GM21423 (cell line): Measurements from ENCODE around the gene RBM10.

ENCODE experiments used
- ATAC-seq: cut with Tn5 transposase; IDR thresholded peaks from one replicate; pipeline ENCODE4 v1.9.1; 2021; ENCODE audit warnings: mild to moderate bottlenecking, moderate library complexity; ENCODE audit not compliant: unreplicated experiment

RBM10 gene

DNA sequence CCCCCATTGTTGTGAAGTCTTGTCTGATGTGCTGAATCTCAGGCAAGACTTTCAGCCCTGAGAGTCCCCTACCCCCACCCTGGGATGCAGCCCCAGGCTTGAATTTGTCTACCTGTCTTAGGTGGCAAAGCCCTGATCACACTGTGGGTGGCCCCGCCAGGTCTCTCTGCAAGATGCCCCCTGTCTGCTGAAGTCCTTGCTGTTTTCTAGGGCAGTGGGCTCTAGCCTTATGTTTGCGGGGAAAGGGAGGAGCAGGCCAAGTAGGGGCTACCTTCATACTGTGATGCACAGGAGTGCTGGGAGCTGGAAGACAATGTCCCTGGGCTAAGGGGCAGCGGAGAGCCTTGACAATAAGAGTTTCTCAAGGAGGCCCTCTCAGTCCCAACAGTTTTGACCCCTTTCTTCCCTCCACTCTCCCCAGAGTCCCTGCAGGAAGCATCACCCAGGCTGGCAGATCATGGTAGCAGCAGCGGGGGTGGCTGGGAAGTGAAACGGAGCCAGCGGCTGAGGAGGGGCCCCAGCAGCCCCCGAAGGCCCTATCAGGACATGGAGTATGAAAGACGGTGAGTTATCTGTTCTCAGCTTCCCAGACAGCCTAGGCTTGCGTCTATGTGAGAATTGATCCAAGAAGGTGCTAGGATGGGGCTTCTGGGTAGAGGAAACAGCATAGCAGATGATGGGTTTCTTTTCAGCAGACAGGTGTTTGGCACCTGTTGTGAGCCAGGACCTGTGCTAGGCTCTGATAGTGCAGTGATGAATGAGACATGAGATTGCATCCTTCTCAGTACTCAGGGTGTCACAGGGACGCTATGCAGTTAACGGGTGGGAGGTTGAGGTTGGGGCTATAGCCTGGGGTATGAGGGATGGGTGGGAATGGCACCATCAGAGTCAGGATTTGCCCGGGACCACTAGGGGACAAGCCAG, 2.2 kb downstream of the RBM10 start:
- ATAC-seq, result no peak

DNA sequence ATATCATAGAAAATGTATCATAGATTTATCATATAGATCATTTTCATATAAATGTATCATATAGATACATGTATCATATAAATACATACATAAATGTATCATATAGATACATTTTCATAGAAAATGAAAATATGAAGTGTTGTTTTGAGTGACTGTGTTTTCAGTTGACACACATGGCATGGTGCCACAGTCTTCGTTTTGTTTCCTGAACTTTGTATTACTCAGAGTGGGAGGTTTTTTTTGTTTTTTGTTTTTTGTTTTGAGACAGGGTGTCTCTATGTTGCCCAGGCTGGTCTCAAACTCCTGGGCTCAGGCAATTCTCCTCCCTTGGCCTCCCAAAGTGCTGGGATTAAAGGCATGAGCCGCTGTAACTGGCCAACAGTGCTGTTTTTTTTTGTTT, 3.9 kb downstream of the RBM10 start:
- no peak for ATAC-seq

- no peak for ATAC-seq
Measured at GRCh38 chrX:47151435-47151834, 6.4 kb downstream of the RBM10 start.

DNA sequence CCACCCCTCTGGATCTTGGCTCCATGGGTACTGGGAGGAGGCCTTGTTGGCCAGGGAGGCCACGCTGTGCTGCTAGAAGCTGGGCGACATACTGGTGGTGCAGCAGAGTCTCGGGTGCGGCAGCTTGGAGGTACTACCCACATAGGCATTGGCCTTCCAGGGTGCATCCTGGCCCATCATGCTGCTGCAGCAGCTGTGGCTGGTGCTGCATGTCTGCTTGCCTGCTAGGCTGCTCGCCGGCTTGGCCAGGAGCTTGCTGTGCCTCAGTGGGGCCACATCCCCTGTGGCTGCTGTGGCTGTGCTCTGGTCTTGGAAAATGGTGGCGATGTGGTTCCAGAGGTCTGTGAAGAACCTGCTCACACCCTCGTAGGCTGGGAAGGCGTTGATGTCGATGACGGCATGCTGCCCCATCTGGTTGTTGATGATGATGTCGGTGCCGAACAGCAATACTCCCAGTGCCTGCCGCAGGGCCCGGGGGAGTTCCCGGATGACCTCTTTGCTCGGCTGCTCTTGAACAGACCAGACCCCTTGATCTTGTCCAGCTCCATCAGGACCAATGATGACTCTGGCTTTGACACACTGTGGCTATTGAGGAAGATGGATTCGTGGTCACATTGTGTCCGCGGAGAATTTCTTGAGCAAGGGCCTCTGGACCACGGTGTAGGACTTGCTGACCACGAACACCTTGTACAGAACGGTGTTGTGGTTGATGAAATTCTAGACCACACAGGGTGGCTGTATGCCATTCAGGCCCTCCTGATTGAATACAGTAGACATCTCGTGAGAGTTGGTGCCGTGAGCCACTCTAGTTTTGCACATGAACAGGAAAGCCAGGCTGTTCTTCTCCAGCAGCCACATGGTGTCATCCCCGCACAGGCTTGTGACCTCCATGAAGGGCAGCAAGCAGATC, 11.8 kb downstream of the RBM10 start:
- ATAC-seq, result no peak

DNA sequence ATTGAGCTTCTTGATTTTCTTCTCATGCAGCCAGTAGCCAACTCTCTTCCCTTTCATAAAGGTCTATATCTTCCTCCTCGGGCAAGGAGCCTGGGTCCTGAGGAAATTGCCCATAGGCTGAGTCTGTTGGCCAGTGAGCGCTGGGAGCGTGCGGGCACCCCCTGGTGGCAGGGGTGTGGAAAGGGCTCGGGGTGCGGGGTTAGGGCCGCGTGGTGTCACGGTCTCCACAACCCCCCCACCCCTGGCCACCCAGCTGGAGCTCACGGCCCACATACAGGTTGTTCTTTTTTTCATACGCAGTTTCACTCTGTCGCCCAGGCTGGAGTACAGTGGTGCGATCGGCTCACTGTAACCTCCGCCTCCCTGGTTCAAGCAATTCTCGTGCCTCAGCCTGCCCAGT, 13.1 kb downstream of the RBM10 start:
- no peak for ATAC-seq

DNA sequence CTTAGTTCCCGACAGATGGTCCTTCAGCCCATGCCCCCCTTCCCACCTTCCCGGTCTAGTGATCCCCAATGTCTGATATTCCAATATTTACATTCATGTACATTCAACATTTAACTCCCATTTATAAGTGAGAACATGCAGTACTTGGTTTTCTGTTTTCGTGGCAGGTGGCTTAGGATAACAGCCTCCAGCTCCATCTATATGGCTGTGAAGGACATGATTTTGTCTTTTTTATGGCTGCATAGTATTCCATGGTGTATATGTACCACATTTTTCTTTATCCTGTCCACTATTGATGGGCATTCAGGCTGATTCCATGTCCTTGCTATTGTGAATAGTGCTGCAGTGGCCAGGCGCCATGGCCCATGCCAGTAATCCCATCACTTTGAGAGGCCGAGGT, 13.8 kb downstream of the RBM10 start:
- no peak for ATAC-seq

DNA sequence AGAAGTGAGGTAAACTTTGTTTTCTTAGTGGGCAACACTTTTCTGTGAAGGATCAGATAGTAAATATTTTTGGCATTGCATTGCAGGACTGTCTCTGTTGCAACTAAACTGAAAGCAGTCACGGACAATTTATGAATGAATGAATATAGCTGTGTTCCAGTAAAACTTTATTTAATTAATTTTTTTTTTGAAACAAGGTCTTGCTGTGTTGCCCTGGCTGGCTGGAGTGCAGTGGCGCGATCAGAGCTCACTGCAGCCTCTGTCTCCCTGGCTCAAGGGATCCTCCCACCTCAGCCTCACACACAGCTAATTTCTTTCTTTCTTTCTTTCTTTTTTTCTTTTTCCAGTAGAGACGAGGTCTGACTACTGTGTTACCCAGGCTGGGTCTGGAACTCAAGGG, 15.8 kb downstream of the RBM10 start:
- no peak for ATAC-seq

GRCh38 chrX:47162927-47163583, 18.0 kb downstream of the RBM10 start:
- no peak for ATAC-seq

DNA sequence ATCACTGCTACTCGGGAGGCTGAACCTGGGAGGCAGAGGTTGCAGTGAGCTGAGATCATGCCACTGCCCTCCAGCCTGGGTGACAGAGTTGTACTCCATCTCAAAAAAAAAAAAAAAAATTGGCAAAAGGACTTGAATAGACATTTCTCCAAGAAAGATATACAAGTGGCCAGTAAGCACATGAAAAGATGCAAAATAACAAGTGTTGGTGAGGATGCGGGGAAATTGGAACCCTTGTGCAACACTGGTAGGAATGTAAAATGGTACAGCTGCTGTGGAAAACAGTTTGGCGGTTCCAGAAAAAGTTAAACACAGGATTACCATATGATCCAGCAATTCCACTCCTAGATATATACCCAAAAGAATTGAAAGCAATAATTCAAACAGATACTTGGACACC, 19.4 kb downstream of the RBM10 start:
- no peak for ATAC-seq

DNA sequence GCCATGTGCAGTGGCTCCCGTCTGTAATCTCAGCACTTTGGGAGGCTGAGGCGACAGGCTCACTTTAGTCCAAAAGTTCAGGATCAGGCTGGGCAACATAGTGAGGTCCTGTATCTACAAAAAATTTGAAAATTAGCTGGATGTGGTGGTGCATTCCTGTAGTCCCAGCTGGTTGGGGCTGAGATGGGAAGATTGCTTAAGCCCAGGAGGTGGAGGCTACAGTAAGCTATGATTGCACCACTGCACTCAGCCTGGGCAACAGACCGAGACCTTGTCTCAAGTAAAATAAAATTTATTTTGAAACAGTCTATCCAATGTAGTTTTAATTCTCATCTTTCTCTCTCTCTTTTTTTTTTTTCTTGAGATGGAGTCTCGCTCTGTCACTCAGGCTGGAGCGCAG, 21.1 kb downstream of the RBM10 start:
- no peak for ATAC-seq

GRCh38 chrX:47168495-47169073, 23.6 kb downstream of the RBM10 start:
- no peak for ATAC-seq

DNA sequence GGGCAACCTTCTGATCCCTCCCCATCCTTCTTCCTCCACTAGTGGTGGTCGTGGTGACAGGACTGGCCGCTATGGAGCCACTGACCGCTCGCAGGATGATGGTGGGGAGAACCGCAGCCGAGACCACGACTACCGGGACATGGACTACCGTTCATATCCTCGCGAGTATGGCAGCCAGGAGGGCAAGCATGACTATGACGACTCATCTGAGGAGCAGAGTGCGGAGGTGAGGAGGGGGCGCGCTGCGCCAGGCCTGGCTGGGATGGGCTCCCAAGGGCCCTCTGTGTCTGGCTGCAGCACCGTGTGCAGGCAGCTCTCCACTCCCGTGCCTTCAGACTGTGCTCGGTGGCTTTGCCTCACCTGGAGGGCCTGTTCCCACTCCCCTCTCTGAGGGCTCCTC, 24.3 kb downstream of the RBM10 start:
- no peak for ATAC-seq

GRCh38 chrX:47169726-47170515, 24.9 kb downstream of the RBM10 start:
- no peak for ATAC-seq

DNA sequence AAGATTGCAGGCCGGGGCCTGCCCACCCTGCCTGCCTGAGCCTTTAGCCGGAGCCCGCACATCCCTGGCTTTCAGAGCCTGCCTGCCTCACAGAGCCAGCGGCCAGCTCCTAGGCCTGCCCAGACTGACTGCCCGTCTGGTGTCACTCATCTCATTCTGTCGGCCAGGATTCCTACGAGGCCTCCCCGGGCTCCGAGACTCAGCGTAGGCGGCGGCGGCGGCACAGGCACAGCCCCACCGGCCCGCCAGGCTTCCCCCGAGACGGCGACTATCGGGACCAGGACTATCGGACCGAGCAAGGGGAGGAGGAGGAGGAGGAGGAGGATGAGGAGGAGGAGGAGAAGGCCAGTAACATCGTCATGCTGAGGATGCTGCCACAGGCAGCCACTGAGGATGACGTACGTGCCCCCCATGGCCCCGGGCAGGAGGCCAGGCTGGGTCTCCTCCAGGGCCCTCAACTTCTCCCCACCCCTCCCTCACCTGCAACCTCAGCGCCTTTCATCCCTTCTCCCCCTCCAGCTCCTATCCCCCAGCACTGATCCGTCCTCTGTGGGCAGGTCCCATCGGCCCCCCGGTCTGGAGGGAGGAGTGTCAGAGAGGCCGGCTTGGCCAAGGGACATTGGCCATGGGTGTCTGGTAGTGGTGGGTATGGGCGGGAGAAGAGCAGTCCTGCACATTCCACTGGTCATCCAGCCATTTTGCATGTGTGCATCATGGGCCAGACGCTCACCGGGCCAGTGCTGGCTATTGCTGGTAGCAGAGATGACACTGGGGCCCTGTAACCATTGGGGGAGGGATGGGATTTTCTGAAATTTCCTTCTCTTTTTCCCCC, 26.1 kb downstream of the RBM10 start:
- no peak for ATAC-seq

GRCh38 chrX:47171996-47172395, 27.0 kb downstream of the RBM10 start:
- no peak for ATAC-seq

GRCh38 chrX:47172549-47172948, 27.5 kb downstream of the RBM10 start:
- no peak for ATAC-seq

DNA sequence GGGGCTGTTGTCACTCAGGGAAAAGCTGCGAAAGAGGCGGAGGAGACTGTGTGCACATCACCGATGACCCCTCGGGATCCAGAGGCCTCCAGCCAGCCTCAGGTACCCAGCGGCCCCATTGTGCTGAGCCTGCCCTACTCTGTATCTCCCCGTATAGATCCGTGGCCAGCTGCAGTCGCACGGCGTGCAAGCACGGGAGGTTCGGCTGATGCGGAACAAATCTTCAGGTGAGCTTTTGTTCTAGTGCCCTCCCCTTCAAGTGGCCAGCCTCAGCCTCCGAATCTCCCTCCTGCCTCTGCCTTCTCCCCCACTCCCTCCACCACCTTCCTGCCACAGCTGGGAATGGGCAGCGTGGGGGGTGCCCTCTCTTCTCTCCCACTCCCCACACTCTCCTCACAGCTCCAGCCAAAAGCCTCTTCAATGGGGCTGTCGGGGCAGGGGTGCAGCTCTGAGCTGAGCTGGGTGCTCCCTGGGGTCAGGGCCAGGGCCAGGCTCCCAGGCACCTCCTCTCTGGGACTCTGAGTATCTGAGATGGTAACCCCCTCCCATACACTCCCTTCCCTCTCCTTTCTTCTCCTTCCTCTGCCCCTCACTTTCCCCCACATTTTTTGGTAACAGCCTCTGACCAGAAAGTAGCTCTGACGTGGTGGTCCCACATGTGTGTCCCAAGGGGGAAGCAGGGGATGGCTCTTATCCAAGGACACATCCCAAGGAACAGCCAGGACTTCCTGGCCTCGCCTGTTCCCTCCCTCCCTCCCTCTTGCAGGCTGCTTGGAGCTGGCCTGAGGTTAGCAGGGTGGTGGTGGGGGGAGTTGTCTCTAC, 28.2 kb downstream of the RBM10 start:
- no peak for ATAC-seq

DNA sequence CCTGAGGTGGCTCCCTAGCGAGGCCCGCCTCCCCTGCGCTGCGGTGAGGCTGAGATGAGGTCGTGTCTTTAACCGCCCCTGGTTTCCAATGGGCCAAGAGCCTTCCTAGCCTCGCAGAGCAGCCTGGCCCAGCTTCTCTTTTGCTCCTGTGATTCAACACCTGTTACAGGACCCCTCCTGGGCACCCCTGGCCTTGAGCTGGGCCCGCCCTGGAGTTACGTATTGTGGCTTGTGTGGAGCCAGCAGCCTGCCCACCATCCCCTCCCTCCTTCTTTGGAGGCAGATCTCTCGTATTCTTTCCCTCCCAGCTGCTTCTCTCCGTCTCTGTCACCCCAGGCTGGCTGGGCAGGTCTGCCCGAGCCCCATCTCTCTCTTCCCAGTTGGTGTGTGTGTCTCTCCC, 29.4 kb downstream of the RBM10 start:
- no peak for ATAC-seq
